GM12875 (cell line): ENCODE measurements around the gene CAPZA1.
"Not testable (repeated sequence)": the region's sequence is repeated elsewhere in the genome, so short reads cannot be mapped to it uniquely, and the experiment has no call there.

Experiments used
- H3K4me3 ChIP-seq: one replicate; pipeline ENCODE4 v1.5.1; 2011; ENCODE audit warnings: low read depth, low read length, control low read depth
- CTCF ChIP-seq: IDR thresholded peaks from 2 replicates; pipeline ENCODE4 v1.5.1; 2011; ENCODE audit warnings: low read depth, mild to moderate bottlenecking, control low read depth, inconsistent platforms, low read length, moderate library complexity, borderline replicate concordance; ENCODE audit not compliant: insufficient read depth

The CAPZA1 gene

GRCh38 chr1:112618114-112618720 is 1.4 kb upstream of the CAPZA1 start:
- H3K4me3 ChIP-seq = peak overlapping the region; percentile 84
- TF ChIP-seq CTCF = no peak

- no peak for TF ChIP-seq CTCF
- H3K4me3 ChIP-seq = peak within 1 kb of the TSS; percentile 84
Measured at GRCh38 chr1:112618721-112619517, 713 bp upstream of the CAPZA1 start, which contains the start of gene ST7L. Gene ST7L, minus strand, starts transcription at chr1:112619141. Its CDS starts 28 bp downstream, at chr1:112619113.

GRCh38 chr1:112620377-112620695 is 704 bp downstream of the CAPZA1 start:
- no peak for TF ChIP-seq CTCF
- H3K4me3 ChIP-seq = peak overlapping the region; percentile 84

GRCh38 chr1:112624493-112624892 is 4.9 kb downstream of the CAPZA1 start:
- H3K4me3 ChIP-seq = not testable (repeated sequence)

GRCh38 chr1:112625696-112626095 is 6.1 kb downstream of the CAPZA1 start:
- H3K4me3 ChIP-seq = no peak overlapping the region
- TF ChIP-seq CTCF = no peak

GRCh38 chr1:112626193-112626592 is 6.6 kb downstream of the CAPZA1 start:
- TF ChIP-seq CTCF = no peak
- H3K4me3 ChIP-seq = no peak overlapping the region

GRCh38 chr1:112626887-112627286 is 7.3 kb downstream of the CAPZA1 start:
- no peak for TF ChIP-seq CTCF

More at GRCh38 chr1:112626887-112627286, 7.3 kb downstream of the CAPZA1 start:
- no peak overlapping the region for H3K4me3 ChIP-seq
